HFF-Myc (cell line): ENCODE measurements around the gene CENPM.

Experiments used
- DNase-seq: peaks from one replicate; pipeline ENCODE4 v3.0.0-alpha.2; 2011; ENCODE audit warnings: low read depth; ENCODE audit errors: extremely low read depth
- H3K4me3 ChIP-seq: replicated peaks from 2 replicates; pipeline ENCODE4 v1.5.1; 2011; ENCODE audit warnings: low read depth, mild to moderate bottlenecking, control low read depth, low read length
- CTCF ChIP-seq: IDR thresholded peaks from 2 replicates; pipeline ENCODE4 v1.5.1; 2012; ENCODE audit warnings: mild to moderate bottlenecking, low read depth, low read length, control low read depth; ENCODE audit errors: missing control alignments

CENPM gene

GRCh38 chr22:41893591-41894375 is 53.2 kb downstream of the CENPM start:
- TF ChIP-seq CTCF, result no peak
- no peak for DNase-seq
- H3K4me3 ChIP-seq, result no peak overlapping the region

- DNase-seq, result no peak
- no peak for TF ChIP-seq CTCF
- H3K4me3 ChIP-seq, result no peak overlapping the region
Observed at GRCh38 chr22:41892721-41893120, 54.2 kb downstream of the CENPM start.

GRCh38 chr22:41891407-41891806 is 55.5 kb downstream of the CENPM start:
- no peak for DNase-seq
- no peak overlapping the region for H3K4me3 ChIP-seq
- no peak for TF ChIP-seq CTCF
